IPS-18a (cell line): ENCODE results near the gene CDS1.
"Not testable (repeated sequence)": the region's sequence is repeated elsewhere in the genome, so short reads cannot be mapped to it uniquely, and the experiment has no call there.

Source experiments
- H3K27ac ChIP-seq: one replicate; pipeline ENCODE4 v1.5.1; 2013; ENCODE audit warnings: low read length
- H3K27me3 ChIP-seq: one replicate; pipeline ENCODE4 v1.6.1; 2013; ENCODE audit warnings: mild to moderate bottlenecking, low read length; ENCODE audit not compliant: control insufficient read depth, insufficient read depth
- H3K36me3 ChIP-seq: one replicate; pipeline ENCODE4 v1.6.1; 2013; ENCODE audit warnings: low read depth, low read length; ENCODE audit not compliant: control insufficient read depth
- H3K4me1 ChIP-seq: one replicate; pipeline ENCODE4 v1.6.1; 2013; ENCODE audit warnings: low read depth, low read length; ENCODE audit not compliant: control insufficient read depth
- H3K4me3 ChIP-seq: one replicate; pipeline ENCODE4 v1.5.1; 2013; ENCODE audit warnings: low read length
- H3K9ac ChIP-seq: one replicate; pipeline ENCODE4 v1.6.1; 2013; ENCODE audit warnings: mild to moderate bottlenecking, low read length, moderate library complexity
- H3K9me3 ChIP-seq: one replicate; pipeline ENCODE4 v1.6.1; 2013; ENCODE audit warnings: low read depth, low read length; ENCODE audit not compliant: control insufficient read depth

Gene CDS1

GRCh38 chr4:84677093-84677492, 94.2 kb downstream of the CDS1 start:
- Histone ChIP-seq H3K27me3 (no peaks in the 10 kb centered on the region), H3K4me3 (no peak overlapping the region), H3K4me1 (peaks cover 1% of the 10 kb centered on the region), H3K27ac (no peak overlapping the region), H3K36me3 (peaks cover 56% of the 10 kb centered on the region), H3K9me3 (no peaks in the 10 kb centered on the region), H3K9ac (no peak overlapping the region)

GRCh38 chr4:84677995-84678394, 95.1 kb downstream of the CDS1 start:
- H3K27me3 ChIP-seq: no peaks in the 10 kb centered on the region

GRCh38 chr4:84678976-84679744, 96.2 kb downstream of the CDS1 start:
- no peak overlapping the region for H3K9ac ChIP-seq
- H3K4me3 ChIP-seq: no peak overlapping the region
- H3K4me1 ChIP-seq: peaks cover 4% of the 10 kb centered on the region
- peaks cover 62% of the 10 kb centered on the region for H3K36me3 ChIP-seq
- no peak overlapping the region for H3K27ac ChIP-seq
- no peaks in the 10 kb centered on the region for H3K9me3 ChIP-seq
- no peaks in the 10 kb centered on the region for H3K27me3 ChIP-seq

More at GRCh38 chr4:84677995-84678394, 95.1 kb downstream of the CDS1 start:
- H3K36me3 ChIP-seq: peaks cover 55% of the 10 kb centered on the region
- no peak overlapping the region for H3K9ac ChIP-seq
- peaks cover 4% of the 10 kb centered on the region for H3K4me1 ChIP-seq
- H3K4me3 ChIP-seq: no peak overlapping the region
- H3K27ac ChIP-seq: no peak overlapping the region
- H3K9me3 ChIP-seq: no peaks in the 10 kb centered on the region

GRCh38 chr4:84680956-84681355, 98.0 kb downstream of the CDS1 start:
- H3K9ac ChIP-seq: no peak overlapping the region
- H3K36me3 ChIP-seq: peaks cover 60% of the 10 kb centered on the region
- no peak overlapping the region for H3K4me3 ChIP-seq
- no peaks in the 10 kb centered on the region for H3K9me3 ChIP-seq
- H3K27me3 ChIP-seq: no peaks in the 10 kb centered on the region
- peaks cover 4% of the 10 kb centered on the region for H3K4me1 ChIP-seq
- no peak overlapping the region for H3K27ac ChIP-seq

- no peak overlapping the region for H3K4me3 ChIP-seq
- no peak overlapping the region for H3K27ac ChIP-seq
- H3K27me3 ChIP-seq: no peaks in the 10 kb centered on the region
- peaks cover 59% of the 10 kb centered on the region for H3K36me3 ChIP-seq
- H3K4me1 ChIP-seq: peaks cover 4% of the 10 kb centered on the region
- no peaks in the 10 kb centered on the region for H3K9me3 ChIP-seq
- H3K9ac ChIP-seq: no peak overlapping the region
Measured at GRCh38 chr4:84681486-84682274, 98.8 kb downstream of the CDS1 start.

- not testable (repeated sequence) for H3K4me1 ChIP-seq, H3K27ac ChIP-seq, H3K9ac ChIP-seq, H3K9me3 ChIP-seq, H3K27me3 ChIP-seq, H3K4me3 ChIP-seq
- H3K36me3 ChIP-seq: peaks cover 51% of the 10 kb centered on the region
Measured at GRCh38 chr4:84682661-84683060, 99.7 kb downstream of the CDS1 start.

GRCh38 chr4:84683064-84683850, 100.3 kb downstream of the CDS1 start:
- Histone ChIP-seq H3K27ac (no peak overlapping the region), H3K4me3 (no peak overlapping the region), H3K27me3 (no peaks in the 10 kb centered on the region), H3K9ac (no peak overlapping the region), H3K36me3 (peaks cover 53% of the 10 kb centered on the region), H3K9me3 (no peaks in the 10 kb centered on the region), H3K4me1 (peaks cover 4% of the 10 kb centered on the region)

- Histone ChIP-seq H3K27me3 (no peaks in the 10 kb centered on the region), H3K4me3 (no peak overlapping the region), H3K4me1 (peaks cover 4% of the 10 kb centered on the region), H3K9me3 (no peaks in the 10 kb centered on the region), H3K36me3 (peaks cover 49% of the 10 kb centered on the region), H3K9ac (no peak overlapping the region), H3K27ac (no peak overlapping the region)
Measured at GRCh38 chr4:84684361-84684760, 101.4 kb downstream of the CDS1 start.

GRCh38 chr4:84685105-84685504, 102.2 kb downstream of the CDS1 start:
- no peak overlapping the region for H3K9ac ChIP-seq
- no peak overlapping the region for H3K4me3 ChIP-seq
- peaks cover 56% of the 10 kb centered on the region for H3K36me3 ChIP-seq
- H3K27me3 ChIP-seq: no peaks in the 10 kb centered on the region
- H3K27ac ChIP-seq: no peak overlapping the region
- H3K4me1 ChIP-seq: peaks cover 4% of the 10 kb centered on the region
- H3K9me3 ChIP-seq: no peaks in the 10 kb centered on the region

- no peak overlapping the region for H3K9ac ChIP-seq
- peaks cover 62% of the 10 kb centered on the region for H3K36me3 ChIP-seq
- H3K27ac ChIP-seq: no peak overlapping the region
- no peaks in the 10 kb centered on the region for H3K27me3 ChIP-seq
- no peaks in the 10 kb centered on the region for H3K4me1 ChIP-seq
- H3K4me3 ChIP-seq: no peak overlapping the region
- H3K9me3 ChIP-seq: no peaks in the 10 kb centered on the region
Measured at GRCh38 chr4:84688605-84689004, 105.7 kb downstream of the CDS1 start.

- Histone ChIP-seq H3K4me1 (no peaks in the 10 kb centered on the region), H3K36me3 (peaks cover 60% of the 10 kb centered on the region), H3K9me3 (no peaks in the 10 kb centered on the region), H3K27me3 (no peaks in the 10 kb centered on the region), H3K9ac (no peak overlapping the region), H3K27ac (no peak overlapping the region), H3K4me3 (no peak overlapping the region)
Measured at GRCh38 chr4:84689197-84689596, 106.3 kb downstream of the CDS1 start.
